ENCODE measurements around the gene BAIAP2.

DNA sequence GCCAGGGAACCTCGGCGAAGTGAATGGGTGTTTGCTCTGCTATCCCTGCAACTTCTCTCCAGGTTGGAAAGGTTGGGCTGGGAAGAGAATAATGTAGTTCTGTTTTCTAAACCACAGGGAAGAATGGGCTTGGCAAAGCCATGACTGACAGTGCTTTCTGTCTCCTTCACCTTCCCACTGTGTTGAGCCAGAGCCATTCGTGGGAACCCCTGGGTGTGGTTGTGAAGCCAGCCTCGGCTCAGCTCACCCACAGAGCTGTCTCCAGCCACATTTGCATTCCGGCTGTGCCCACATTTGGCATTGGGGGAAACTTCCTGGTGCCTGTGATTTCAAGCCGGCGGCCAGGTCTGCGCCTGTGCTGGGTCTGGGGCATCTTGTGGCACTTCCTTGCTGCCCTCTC lies 39.9 kb downstream of the BAIAP2 start:
- TF ChIP-seq POLR2AphosphoS5 (IDR thresholded peaks at IDR 0.05; ENCODE audit: insufficient read depth, low read depth, low read length): no peak
- no peak for TF ChIP-seq POLR2A (IDR thresholded peaks at IDR 0.05; ENCODE audit: low read depth, low read length)
- no peak for TF ChIP-seq FOS (IDR thresholded peaks at IDR 0.05; ENCODE audit: borderline replicate concordance, insufficient read depth, low read length)
- TF ChIP-seq, protein P1, sequence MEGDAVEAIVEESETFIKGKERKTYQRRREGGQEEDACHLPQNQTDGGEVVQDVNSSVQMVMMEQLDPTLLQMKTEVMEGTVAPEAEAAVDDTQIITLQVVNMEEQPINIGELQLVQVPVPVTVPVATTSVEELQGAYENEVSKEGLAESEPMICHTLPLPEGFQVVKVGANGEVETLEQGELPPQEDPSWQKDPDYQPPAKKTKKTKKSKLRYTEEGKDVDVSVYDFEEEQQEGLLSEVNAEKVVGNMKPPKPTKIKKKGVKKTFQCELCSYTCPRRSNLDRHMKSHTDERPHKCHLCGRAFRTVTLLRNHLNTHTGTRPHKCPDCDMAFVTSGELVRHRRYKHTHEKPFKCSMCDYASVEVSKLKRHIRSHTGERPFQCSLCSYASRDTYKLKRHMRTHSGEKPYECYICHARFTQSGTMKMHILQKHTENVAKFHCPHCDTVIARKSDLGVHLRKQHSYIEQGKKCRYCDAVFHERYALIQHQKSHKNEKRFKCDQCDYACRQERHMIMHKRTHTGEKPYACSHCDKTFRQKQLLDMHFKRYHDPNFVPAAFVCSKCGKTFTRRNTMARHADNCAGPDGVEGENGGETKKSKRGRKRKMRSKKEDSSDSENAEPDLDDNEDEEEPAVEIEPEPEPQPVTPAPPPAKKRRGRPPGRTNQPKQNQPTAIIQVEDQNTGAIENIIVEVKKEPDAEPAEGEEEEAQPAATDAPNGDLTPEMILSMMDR (IDR thresholded peaks at IDR 0.05; ENCODE audit: extremely low read depth in 1 of 2, insufficient read depth in 1 of 2, low read depth in 1 of 2, low read length in 2 of 2): no peak

Data from endothelial cell of umbilical vein (primary cell).